HUES6 (cell line): ENCODE measurements around the gene FMNL2.

Source experiments
- H3K27ac ChIP-seq: 2 replicates; pipeline ENCODE4 v1.7.0; 2013; ENCODE audit warnings: low read depth, mild to moderate bottlenecking, low read length, inconsistent platforms
- H3K27me3 ChIP-seq: 2 replicates; pipeline ENCODE4 v1.6.1; 2013; ENCODE audit warnings: low read length; ENCODE audit not compliant: control insufficient read depth, insufficient read depth
- H3K36me3 ChIP-seq: 2 replicates; pipeline ENCODE4 v1.6.1; 2013; ENCODE audit warnings: low read length; ENCODE audit not compliant: control insufficient read depth, insufficient read depth
- H3K4me1 ChIP-seq: 2 replicates; pipeline ENCODE4 v1.6.1; 2013; ENCODE audit warnings: low read length; ENCODE audit not compliant: control insufficient read depth, insufficient read depth
- H3K4me3 ChIP-seq: 2 replicates; pipeline ENCODE4 v1.5.1; 2013; ENCODE audit warnings: low read depth, low read length
- H3K9ac ChIP-seq: one replicate; pipeline ENCODE4 v1.6.1; 2013; ENCODE audit warnings: mild to moderate bottlenecking, low read length
- H3K9me3 ChIP-seq: 2 replicates; pipeline ENCODE4 v1.6.1; 2013; ENCODE audit warnings: low read depth, low read length; ENCODE audit not compliant: control insufficient read depth, insufficient read depth

Gene FMNL2

GRCh38 chr2:152644189-152644873 is 309.4 kb downstream of the FMNL2 start:
- Histone ChIP-seq H3K4me1 (peaks cover 13% of the 10 kb centered on the region; the same call in 1 of the 2 replicates), H3K36me3 (peaks cover 74% of the 10 kb centered on the region), H3K9ac (no peak overlapping the region), H3K9me3 (no peaks in the 10 kb centered on the region), H3K4me3 (no peak overlapping the region), H3K27ac (no peak overlapping the region), H3K27me3 (no peaks in the 10 kb centered on the region)

- Histone ChIP-seq H3K27me3 (no peaks in the 10 kb centered on the region), H3K9ac (no peak overlapping the region), H3K36me3 (peaks cover 69% of the 10 kb centered on the region), H3K4me1 (peaks cover 13% of the 10 kb centered on the region; the same call in 1 of the 2 replicates), H3K9me3 (no peaks in the 10 kb centered on the region), H3K4me3 (no peak overlapping the region), H3K27ac (no peak overlapping the region)
These were observed 311.3 kb downstream of the FMNL2 start for GRCh38 chr2:152646264-152646663.

- H3K9me3 ChIP-seq: no peaks in the 10 kb centered on the region
- H3K27ac ChIP-seq: no peak overlapping the region
- peaks cover 14% of the 10 kb centered on the region; the same call in 1 of the 2 replicates for H3K4me1 ChIP-seq
- no peak overlapping the region for H3K9ac ChIP-seq
- H3K36me3 ChIP-seq: peaks cover 65% of the 10 kb centered on the region
- no peak overlapping the region for H3K4me3 ChIP-seq
- H3K27me3 ChIP-seq: no peaks in the 10 kb centered on the region
These were observed 311.8 kb downstream of the FMNL2 start for GRCh38 chr2:152646775-152647174.

GRCh38 chr2:152647552-152647951 is 312.6 kb downstream of the FMNL2 start:
- Histone ChIP-seq H3K36me3 (peaks cover 67% of the 10 kb centered on the region), H3K27me3 (no peaks in the 10 kb centered on the region), H3K27ac (no peak overlapping the region), H3K4me1 (peaks cover 18% of the 10 kb centered on the region; the same call in 1 of the 2 replicates), H3K4me3 (no peak overlapping the region), H3K9me3 (no peaks in the 10 kb centered on the region), H3K9ac (no peak overlapping the region)

- H3K36me3 ChIP-seq: peaks cover 64% of the 10 kb centered on the region
- H3K27ac ChIP-seq: no peak overlapping the region
- no peaks in the 10 kb centered on the region for H3K9me3 ChIP-seq
These were observed 313.4 kb downstream of the FMNL2 start for GRCh38 chr2:152648336-152648735.

GRCh38 chr2:152649997-152650396 is 315.0 kb downstream of the FMNL2 start:
- no peak overlapping the region for H3K4me3 ChIP-seq
- H3K9ac ChIP-seq: no peak overlapping the region
- H3K4me1 ChIP-seq: peaks cover 18% of the 10 kb centered on the region; the same call in 1 of the 2 replicates
- no peaks in the 10 kb centered on the region for H3K27me3 ChIP-seq
- no peak overlapping the region for H3K27ac ChIP-seq
- H3K36me3 ChIP-seq: peaks cover 61% of the 10 kb centered on the region
- H3K9me3 ChIP-seq: no peaks in the 10 kb centered on the region

More at GRCh38 chr2:152648336-152648735, 313.4 kb downstream of the FMNL2 start:
- no peak overlapping the region for H3K9ac ChIP-seq
- peaks cover 18% of the 10 kb centered on the region; the same call in 1 of the 2 replicates for H3K4me1 ChIP-seq
- no peaks in the 10 kb centered on the region for H3K27me3 ChIP-seq
- H3K4me3 ChIP-seq: no peak overlapping the region

GRCh38 chr2:152650768-152651371 is 315.9 kb downstream of the FMNL2 start:
- H3K4me1 ChIP-seq: peaks cover 18% of the 10 kb centered on the region; the same call in 1 of the 2 replicates
- peaks cover 63% of the 10 kb centered on the region for H3K36me3 ChIP-seq
- H3K9ac ChIP-seq: no peak overlapping the region
- H3K27me3 ChIP-seq: no peaks in the 10 kb centered on the region
- no peaks in the 10 kb centered on the region for H3K9me3 ChIP-seq
- no peak overlapping the region for H3K4me3 ChIP-seq
- H3K27ac ChIP-seq: no peak overlapping the region

GRCh38 chr2:152651834-152652233 is 316.9 kb downstream of the FMNL2 start:
- no peak overlapping the region for H3K27ac ChIP-seq
- H3K4me1 ChIP-seq: peaks cover 18% of the 10 kb centered on the region; the same call in 1 of the 2 replicates
- no peak overlapping the region for H3K4me3 ChIP-seq
- H3K9ac ChIP-seq: no peak overlapping the region
- H3K36me3 ChIP-seq: peaks cover 69% of the 10 kb centered on the region
- no peaks in the 10 kb centered on the region for H3K27me3 ChIP-seq
- no peaks in the 10 kb centered on the region for H3K9me3 ChIP-seq

- H3K4me1 ChIP-seq: peaks cover 5% of the 10 kb centered on the region; the same call in 1 of the 2 replicates
- H3K36me3 ChIP-seq: peaks cover 80% of the 10 kb centered on the region
- no peaks in the 10 kb centered on the region for H3K27me3 ChIP-seq
- H3K27ac ChIP-seq: no peak overlapping the region
- no peak overlapping the region for H3K9ac ChIP-seq
- H3K9me3 ChIP-seq: no peaks in the 10 kb centered on the region
- no peak overlapping the region for H3K4me3 ChIP-seq
These were observed 320.9 kb downstream of the FMNL2 start for GRCh38 chr2:152655880-152656279.

- no peak overlapping the region for H3K9ac ChIP-seq
- no peak overlapping the region for H3K4me3 ChIP-seq
- H3K27ac ChIP-seq: no peak overlapping the region
- H3K36me3 ChIP-seq: peaks cover 85% of the 10 kb centered on the region
- no peaks in the 10 kb centered on the region for H3K9me3 ChIP-seq
- H3K27me3 ChIP-seq: no peaks in the 10 kb centered on the region
- peaks cover 2% of the 10 kb centered on the region; the same call in 1 of the 2 replicates for H3K4me1 ChIP-seq
These were observed 322.1 kb downstream of the FMNL2 start for GRCh38 chr2:152657043-152657442.

- Histone ChIP-seq H3K36me3 (peaks cover 89% of the 10 kb centered on the region), H3K9ac (no peak overlapping the region), H3K9me3 (no peaks in the 10 kb centered on the region), H3K4me1 (no peaks in the 10 kb centered on the region), H3K27me3 (no peaks in the 10 kb centered on the region), H3K4me3 (no peak overlapping the region), H3K27ac (no peak overlapping the region)
These were observed 323.2 kb downstream of the FMNL2 start for GRCh38 chr2:152658221-152658620.
